ENCODE data around the gene FTH1. TPM values are rescaled to one million over a fixed set of nuclear protein-coding genes. Genes with fewer than 3 reads are reported as not detected.
A peak's percentile ranks its signal among the peaks of the same experiment; 100 is the strongest.

FTH1 gene
- total and polyA plus RNA-seq, 7 donors = 1,709 to 20,022 (median 2,375) TPM

- H3K27ac ChIP-seq = peak overlapping the region; percentile 72 to 78 (median 76)
- intact Hi-C loops (cut with DNase I) = no loop called here
- peaks cover 0 to 11% (median 8%) of the 10 kb centered on the region in 3 donors for H3K27me3 ChIP-seq
- 72 to 74% methylated on average over 6 of the region's 6 CpGs for WGBS, 2 donors
- no peaks in the 10 kb centered on the region for H3K36me3 ChIP-seq
- TF ChIP-seq CTCF (IDR thresholded peaks at IDR 0.05) = no peak
- TF ChIP-seq POLR2AphosphoS5 (IDR thresholded peaks at IDR 0.05) = no peak
- no peak for TF ChIP-seq POLR2A (IDR thresholded peaks at IDR 0.05)
- no peak overlapping the region for H3K4me3 ChIP-seq
- peaks cover 0 to 30% (median 24%) of the 10 kb centered on the region in 4 donors for H3K4me1 ChIP-seq
- H3K9me3 ChIP-seq = no peaks in the 10 kb centered on the region
- DNase-seq = peak; percentile 78
Observed at GRCh38 chr11:61918938-61919704, 48.3 kb downstream of the FTH1 start.

- TF ChIP-seq EP300 (IDR thresholded peaks at IDR 0.05) = no peak
- no peak for TF ChIP-seq CTCF (IDR thresholded peaks at IDR 0.05)
- TF ChIP-seq POLR2AphosphoS5 (IDR thresholded peaks at IDR 0.05) = no peak
- TF ChIP-seq POLR2A (IDR thresholded peaks at IDR 0.05) = no peak
- Histone ChIP-seq H3K27me3 (peaks cover 0 to 11% (median 8%) of the 10 kb centered on the region in 3 donors), H3K4me1 (peaks cover 0 to 29% (median 25%) of the 10 kb centered on the region in 4 donors), H3K27ac (peak overlapping the region; percentile 72 to 78 (median 76)), H3K9me3 (no peaks in the 10 kb centered on the region), H3K36me3 (no peaks in the 10 kb centered on the region), H3K4me3 (peak overlapping the region in 2 of 4 donors; percentile 40 to 65)
- peak; percentile 64 for DNase-seq
- whole genome bisulfite sequencing, 2 donors = 65 to 77% methylated on average over 14 of the region's 14 CpGs
- intact Hi-C loops (cut with DNase I) = no loop called here
Observed at GRCh38 chr11:61918251-61918937, 49.0 kb downstream of the FTH1 start.

- DNase-seq = peak; percentile 87
- Histone ChIP-seq H3K9me3 (no peaks in the 10 kb centered on the region), H3K4me3 (peak within 1 kb of the TSS; percentile 40 to 82 (median 65)), H3K36me3 (no peaks in the 10 kb centered on the region), H3K27ac (peak within 1 kb of the TSS; percentile 72 to 78 (median 76)), H3K27me3 (peaks cover 0 to 11% (median 8%) of the 10 kb centered on the region in 3 donors), H3K4me1 (peaks cover 0 to 28% (median 23%) of the 10 kb centered on the region in 4 donors)
- WGBS, 2 donors = 1 to 3% methylated on average over 74 of the region's 74 CpGs
- intact Hi-C loops (cut with DNase I) = no loop called here
- TF ChIP-seq POLR2AphosphoS5 (IDR thresholded peaks at IDR 0.05) (peak in 3 of 4 donors; percentile 7 to 44 (median 14)), EP300 (IDR thresholded peaks at IDR 0.05) (no peak), CTCF (IDR thresholded peaks at IDR 0.05) (no peak)
Observed at GRCh38 chr11:61917334-61918109, 49.9 kb downstream of the FTH1 start, which contains the start of gene RAB3IL1. TSS of gene RAB3IL1 (minus strand) at chr11:61917566. CDS start at chr11:61917367, 199 bp downstream.

GRCh38 chr11:61916737-61917333 lies 50.6 kb downstream of the FTH1 start:
- Histone ChIP-seq H3K4me3 (peak overlapping the region; percentile 40 to 82 (median 65)), H3K4me1 (peaks cover 0 to 35% (median 22%) of the 10 kb centered on the region in 4 donors), H3K36me3 (no peaks in the 10 kb centered on the region), H3K27me3 (peaks cover 0 to 11% (median 8%) of the 10 kb centered on the region in 3 donors), H3K9me3 (no peaks in the 10 kb centered on the region), H3K27ac (peak overlapping the region; percentile 72 to 78 (median 76))
- 4 to 7% methylated on average over 32 of the region's 32 CpGs for WGBS, 2 donors
- TF ChIP-seq POLR2A (IDR thresholded peaks at IDR 0.05) (no peak), POLR2AphosphoS5 (IDR thresholded peaks at IDR 0.05) (no peak), CTCF (IDR thresholded peaks at IDR 0.05) (no peak), EP300 (IDR thresholded peaks at IDR 0.05) (no peak)
- intact Hi-C loops (cut with DNase I) = no loop called here
- DNase-seq = peak; percentile 75

Measured in sigmoid colon (tissue), 7 donors.